WTC11 (cell line): Measurements from ENCODE around the gene DNAJC17.

Source experiments
- AFF4 ChIP-seq: sonication (generic); formaldehyde crosslinking; IDR thresholded peaks from 2 replicates; pipeline ENCODE4 v1.8.1; 2023; ENCODE audit warnings: mild to moderate bottlenecking, missing genetic modification reagents, borderline replicate concordance
- CREB1 ChIP-seq: sonication (generic); formaldehyde crosslinking; IDR thresholded peaks from 2 replicates; pipeline ENCODE4 v1.8.0; 2023; ENCODE audit warnings: mild to moderate bottlenecking, missing genetic modification reagents
- CREM ChIP-seq: sonication (generic); formaldehyde crosslinking; IDR thresholded peaks from 2 replicates; pipeline ENCODE4 v1.8.1; 2022; ENCODE audit warnings: mild to moderate bottlenecking, missing genetic modification reagents, moderate library complexity
- CTCF ChIP-seq: fragments of 200-600 bp; IDR thresholded peaks from 2 replicates; pipeline ENCODE4 v1.8.0; 2022; ENCODE audit warnings: antibody characterized with exemption
- ELF4 ChIP-seq: sonication (generic); formaldehyde crosslinking; IDR thresholded peaks from 2 replicates; pipeline ENCODE4 v1.8.1; 2022; ENCODE audit warnings: low read depth, mild to moderate bottlenecking, moderate library complexity, missing genetic modification reagents
- ESRRA ChIP-seq: sonication (generic); formaldehyde crosslinking; IDR thresholded peaks from 2 replicates; pipeline ENCODE4 v1.8.1; 2022; ENCODE audit warnings: mild to moderate bottlenecking, missing genetic modification reagents, borderline replicate concordance
- FOXP1 ChIP-seq: sonication (generic); formaldehyde crosslinking; IDR thresholded peaks from 2 replicates; pipeline ENCODE4 v1.8.0; 2022; ENCODE audit warnings: missing genetic modification reagents, mild to moderate bottlenecking, moderate library complexity, borderline replicate concordance
- HMGXB4 ChIP-seq: sonication (generic); formaldehyde crosslinking; IDR thresholded peaks from 2 replicates; pipeline ENCODE4 v1.8.1; 2023; ENCODE audit warnings: mild to moderate bottlenecking, moderate library complexity, missing genetic modification reagents
- NR3C1 ChIP-seq: sonication (generic); formaldehyde crosslinking; conservative IDR thresholded peaks from 2 replicates; pipeline ENCODE4 v1.8.1; 2023; ENCODE audit warnings: low read depth, mild to moderate bottlenecking, missing genetic modification reagents
- SP1 ChIP-seq: sonication (generic); formaldehyde crosslinking; conservative IDR thresholded peaks from 2 replicates; pipeline ENCODE4 v1.8.1; 2022; ENCODE audit warnings: missing genetic modification reagents
- USF2 ChIP-seq: sonication (generic); formaldehyde crosslinking; IDR thresholded peaks from 2 replicates; pipeline ENCODE4 v1.8.1; 2023; ENCODE audit warnings: mild to moderate bottlenecking, missing genetic modification reagents, moderate library complexity
- ZNF138 ChIP-seq: sonication (generic); formaldehyde crosslinking; conservative IDR thresholded peaks from 2 replicates; pipeline ENCODE4 v1.8.1; 2022; ENCODE audit warnings: mild to moderate bottlenecking, moderate library complexity, missing genetic modification reagents
- ZNF232 ChIP-seq: sonication (generic); formaldehyde crosslinking; IDR thresholded peaks from 2 replicates; pipeline ENCODE4 v1.8.0; 2022; ENCODE audit warnings: mild to moderate bottlenecking, missing genetic modification reagents
- ZNF416 ChIP-seq: fragments of 250-450 bp; sonication (Bioruptor Pico); IDR thresholded peaks from 2 replicates; pipeline ENCODE4 v1.9.0; 2021; ENCODE audit warnings: mild to moderate bottlenecking, inconsistent platforms

- TF ChIP-seq NR3C1 (CRISPR knock-in tag): no peak
- TF ChIP-seq CREM: no peak
- TF ChIP-seq AFF4 (CRISPR knock-in tag): no peak
- no peak for TF ChIP-seq SP1
- TF ChIP-seq CTCF: no peak
- no peak for TF ChIP-seq ZNF232 (CRISPR knock-in tag)
- TF ChIP-seq USF2 (CRISPR knock-in tag): no peak
- no peak for TF ChIP-seq ELF4
- TF ChIP-seq ZNF416 (CRISPR knock-in tag): no peak
- no peak for TF ChIP-seq HMGXB4 (CRISPR knock-in tag)
- no peak for TF ChIP-seq ESRRA (CRISPR knock-in tag)
- no peak for TF ChIP-seq CREB1
- TF ChIP-seq FOXP1 (CRISPR knock-in tag): no peak
- no peak for TF ChIP-seq ZNF138 (CRISPR knock-in tag)
These were observed 46.9 kb upstream of the DNAJC17 start for GRCh38 chr15:40854161-40854560.
